ENCODE results near the gene NCKAP1. TPM values are rescaled to one million over a fixed set of nuclear protein-coding genes. Genes with fewer than 3 reads are reported as not detected.

The NCKAP1 gene
- total RNA-seq, 1 experiment from 2014 or later, result 112 TPM

DNA sequence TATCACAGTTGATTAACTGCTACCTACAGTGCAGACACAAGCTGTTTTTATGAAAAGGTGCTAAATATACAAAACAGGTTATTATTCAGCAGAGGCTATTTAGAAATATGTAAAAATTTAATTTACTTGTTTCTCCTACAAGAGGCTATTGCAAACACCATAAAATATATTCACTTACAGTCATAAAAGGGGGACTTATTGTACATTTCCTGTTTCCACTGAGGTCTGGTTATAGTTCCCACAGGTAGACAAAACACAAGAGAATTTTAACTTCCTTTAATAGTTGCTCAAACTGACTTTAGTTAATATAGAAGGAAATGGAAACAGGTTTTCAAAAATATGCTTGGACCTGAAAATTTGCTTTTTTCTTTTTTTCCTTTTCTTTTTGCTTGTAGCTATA, 131.8 kb downstream of the NCKAP1 start:
- no peak overlapping the region for H3K23ac ChIP-seq (ENCODE audit: insufficient read length, low read depth, low read length)
- H2BK15ac ChIP-seq (ENCODE audit: low read depth, low read length), result no peak overlapping the region

More for the DNA sequence above, 131.8 kb downstream of the NCKAP1 start:
- Histone ChIP-seq H3K14ac (ENCODE audit: insufficient read depth, low read length) (no peak overlapping the region), H2AFZ (ENCODE audit: low read length) (no peak overlapping the region), H2BK5ac (ENCODE audit: insufficient read length, low read length) (no peak overlapping the region), H3K4me1 (ENCODE audit: insufficient read depth, low read length) (no peaks in the 10 kb centered on the region; the same call in 1 of the 2 replicates), H3K4me2 (ENCODE audit: insufficient read depth, insufficient read length, low read length) (no peak overlapping the region), H3K9me3 (ENCODE audit: control insufficient read depth, low read depth, low read length) (no peaks in the 10 kb centered on the region), H3K23me2 (ENCODE audit: insufficient read length, low read depth, low read length, poor library complexity, severe bottlenecking) (no peaks in the 10 kb centered on the region), H4K8ac (replicated peaks; ENCODE audit: insufficient read length, low read depth, low read length) (no peak overlapping the region), H4K5ac (ENCODE audit: insufficient read length, low read depth, low read length) (no peak overlapping the region), H3K79me2 (ENCODE audit: insufficient read depth, low read length) (no peaks in the 10 kb centered on the region), H2BK120ac (ENCODE audit: low read depth, low read length, poor library complexity, severe bottlenecking) (no peak overlapping the region), H3K79me1 (ENCODE audit: insufficient read depth, low read depth, low read length, poor library complexity, severe bottlenecking) (no peaks in the 10 kb centered on the region), H4K91ac (ENCODE audit: insufficient read length, low read depth, low read length) (no peak overlapping the region), H3K27ac (ENCODE audit: insufficient read length, low read depth, low read length) (no peak overlapping the region), H2AK5ac (ENCODE audit: insufficient read length, low read length) (no peak overlapping the region), H3K9ac (ENCODE audit: extremely low read depth, insufficient read length, low read length) (no peak overlapping the region), H2BK20ac (ENCODE audit: low read depth, low read length, poor library complexity, severe bottlenecking) (no peak overlapping the region), H3K4ac (ENCODE audit: low read depth, low read length) (no peak overlapping the region), H3T11ph (ENCODE audit: low read length) (no peak overlapping the region), H2BK12ac (ENCODE audit: insufficient read length, low read depth, low read length) (no peak overlapping the region), H3K27me3 (ENCODE audit: insufficient read depth, low read length) (no peaks in the 10 kb centered on the region), H3K56ac (ENCODE audit: insufficient read length, low read depth, low read length) (no peak overlapping the region), H3K18ac (ENCODE audit: insufficient read length, low read depth, low read length) (no peak overlapping the region), H4K20me1 (ENCODE audit: control insufficient read depth, insufficient read depth, insufficient read length) (no peaks in the 10 kb centered on the region)
- H3K4me3 Mint-ChIP-seq, result no peak overlapping the region
- peaks cover 10 to 11% of the 10 kb centered on the region in 2 experiments for H3K4me1 Mint-ChIP-seq
- peaks cover 0 to 15% (median 0%) of the 10 kb centered on the region in 3 experiments; a peak in 6 of 7 replicates for H3K36me3 Mint-ChIP-seq (ENCODE audit: insufficient read depth in 1 of 3, low read depth in 3 of 3)
- no peak for DNase-seq
- H3K27me3 Mint-ChIP-seq (ENCODE audit: low read depth), result no peaks in the 10 kb centered on the region; the same call in 1 of the 2 replicates
- no peak overlapping the region for H3K27ac Mint-ChIP-seq
- TF ChIP-seq, protein P1, sequence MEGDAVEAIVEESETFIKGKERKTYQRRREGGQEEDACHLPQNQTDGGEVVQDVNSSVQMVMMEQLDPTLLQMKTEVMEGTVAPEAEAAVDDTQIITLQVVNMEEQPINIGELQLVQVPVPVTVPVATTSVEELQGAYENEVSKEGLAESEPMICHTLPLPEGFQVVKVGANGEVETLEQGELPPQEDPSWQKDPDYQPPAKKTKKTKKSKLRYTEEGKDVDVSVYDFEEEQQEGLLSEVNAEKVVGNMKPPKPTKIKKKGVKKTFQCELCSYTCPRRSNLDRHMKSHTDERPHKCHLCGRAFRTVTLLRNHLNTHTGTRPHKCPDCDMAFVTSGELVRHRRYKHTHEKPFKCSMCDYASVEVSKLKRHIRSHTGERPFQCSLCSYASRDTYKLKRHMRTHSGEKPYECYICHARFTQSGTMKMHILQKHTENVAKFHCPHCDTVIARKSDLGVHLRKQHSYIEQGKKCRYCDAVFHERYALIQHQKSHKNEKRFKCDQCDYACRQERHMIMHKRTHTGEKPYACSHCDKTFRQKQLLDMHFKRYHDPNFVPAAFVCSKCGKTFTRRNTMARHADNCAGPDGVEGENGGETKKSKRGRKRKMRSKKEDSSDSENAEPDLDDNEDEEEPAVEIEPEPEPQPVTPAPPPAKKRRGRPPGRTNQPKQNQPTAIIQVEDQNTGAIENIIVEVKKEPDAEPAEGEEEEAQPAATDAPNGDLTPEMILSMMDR (conservative IDR thresholded peaks at IDR 0.05), result no peak
- no peaks in the 10 kb centered on the region for H3K9me3 Mint-ChIP-seq

All from H9 (cell line).